A549 (cell line): ENCODE measurements around the gene ZXDC. TPM values are rescaled to one million over a fixed set of nuclear protein-coding genes. Genes with fewer than 3 reads are reported as not detected.

Experiments
- ATAC-seq, 2 experiments: fragments of 200-7000 bp in 1 of 2; fragments of >200 bp in 1 of 2; cut with Nextera tagmentation in 1 of 2; cut with Tn5 transposase in 1 of 2; 3 replicates each; pipeline versions ENCODE4 v1.8.0 to v1.9.1; 2018 to 2020; ENCODE audit warnings: mild to moderate bottlenecking in 1 of 2, moderate library complexity in 1 of 2
- CTCF ChIA-PET: fragments of 300-600 bp; sonication (Branson Sonifier 250); formaldehyde crosslinking; extraction: SDS; loops from one replicate; lab custom pipeline; 2021; ENCODE audit warnings: antibody characterized with exemption, inconsistent platforms; lab: Yijun Ruan, JAX
- POLR2A ChIA-PET: fragments of 350-600 bp; formaldehyde crosslinking; extraction: SDS; loops from one replicate; lab custom pipeline; 2021; ENCODE audit warnings: antibody characterized with exemption, inconsistent platforms; lab: Yijun Ruan, JAX
- DNase-seq, 2 experiments: peaks; one replicate each; pipeline versions ENCODE4 v3.0.0 to v3.0.0-alpha.2; 2011 to 2016; ENCODE audit warnings: low read depth in 1 of 2, low spot score in 1 of 2
- FAIRE-seq: peaks from 2 replicates; lab custom pipeline; 2011; peaks lifted over from hg19 to GRCh38; lab: Jason Lieb, UNC
- H3K27ac ChIP-seq, 2 experiments: fragments of >200 bp; sonication (Bioruptor Twin); formaldehyde crosslinking; 3 replicates each; pipeline ENCODE4 v1.5.1; 2016 to 2017
- H3K4me1 ChIP-seq: fragments of >200 bp; sonication (Bioruptor Twin); formaldehyde crosslinking; 3 replicates; pipeline ENCODE4 v1.6.1; 2016
- H3K4me2 ChIP-seq: fragments of >200 bp; sonication (Bioruptor Twin); formaldehyde crosslinking; 3 replicates; pipeline ENCODE4 v1.6.1; 2016
- H3K4me3 ChIP-seq: fragments of >200 bp; sonication (Bioruptor Twin); formaldehyde crosslinking; 3 replicates; pipeline ENCODE4 v1.5.1; 2016
- H3K9me3 ChIP-seq: fragments of >200 bp; sonication (Bioruptor Twin); formaldehyde crosslinking; 3 replicates; pipeline ENCODE4 v1.6.1; 2016
- CBX2 ChIP-seq: fragments of 200-600 bp; sonication (generic); IDR thresholded peaks from 2 replicates; pipeline ENCODE4 v1.6.1; 2016; ENCODE audit warnings: low read depth, mild to moderate bottlenecking, borderline replicate concordance
- CEBPB ChIP-seq, 2 experiments: fragments of >200 bp in 1 of 2; sonication (Bioruptor Twin) in 1 of 2; formaldehyde crosslinking in 1 of 2; IDR thresholded peaks; 2 replicates each; pipeline ENCODE4 v1.6.1; 2012 to 2016
- CHD4 ChIP-seq: fragments of 200-600 bp; sonication (generic); IDR thresholded peaks from 2 replicates; pipeline ENCODE4 v1.6.1; 2016; ENCODE audit warnings: antibody characterized with exemption, mild to moderate bottlenecking, borderline replicate concordance
- EHF ChIP-seq: fragments of 250-450 bp; sonication (Bioruptor Pico); IDR thresholded peaks from 2 replicates; pipeline ENCODE4 v1.5.0; 2020; ENCODE audit warnings: mild to moderate bottlenecking
- EP300 ChIP-seq, 2 experiments: fragments of >200 bp; sonication (Bioruptor Twin); formaldehyde crosslinking; IDR thresholded peaks; 2 replicates in 1 of 2; 3 replicates in 1 of 2; pipeline ENCODE4 v1.6.1; 2016 to 2017
- ESRRA ChIP-seq: fragments of 150-350 bp; IDR thresholded peaks from 2 replicates; pipeline ENCODE4 v1.6.1; 2014; ENCODE audit warnings: mild to moderate bottlenecking, low read length, borderline replicate concordance
- GATA3 ChIP-seq: IDR thresholded peaks from 2 replicates; pipeline ENCODE4 v1.6.1; 2012; ENCODE audit warnings: borderline replicate concordance
- HDAC2 ChIP-seq: fragments of 200-600 bp; sonication (generic); IDR thresholded peaks from 2 replicates; pipeline ENCODE4 v1.6.1; 2016
- HEYL ChIP-seq: fragments of 250-450 bp; sonication (Bioruptor Pico); IDR thresholded peaks from 2 replicates; pipeline ENCODE4 v1.8.0; 2021; ENCODE audit warnings: mild to moderate bottlenecking, moderate library complexity
- JUNB ChIP-seq: fragments of >200 bp; sonication (Bioruptor Twin); formaldehyde crosslinking; IDR thresholded peaks from 2 replicates; pipeline ENCODE4 v1.6.1; 2016
- KDM5A ChIP-seq: fragments of 200-600 bp; sonication (generic); IDR thresholded peaks from 2 replicates; pipeline ENCODE4 v1.6.1; 2016; ENCODE audit warnings: antibody characterized with exemption, mild to moderate bottlenecking
- MAZ ChIP-seq: fragments of 150-350 bp; IDR thresholded peaks from 2 replicates; pipeline ENCODE4 v1.6.1; 2014; ENCODE audit warnings: antibody characterized with exemption, low read depth, low read length, borderline replicate concordance
- MYC ChIP-seq: IDR thresholded peaks from 2 replicates; pipeline ENCODE4 v1.6.1; 2012; ENCODE audit warnings: mild to moderate bottlenecking, inconsistent platforms, low read length, improper control_type of control experiment, borderline replicate concordance
- NR3C1 ChIP-seq: fragments of >200 bp; sonication (Bioruptor Twin); formaldehyde crosslinking; IDR thresholded peaks from 3 replicates; pipeline ENCODE4 v1.6.1; 2017
- POLR2A ChIP-seq: IDR thresholded peaks from 2 replicates; pipeline ENCODE4 v1.6.1; 2012; ENCODE audit warnings: mild to moderate bottlenecking, low read length
- POLR2AphosphoS2 ChIP-seq: conservative IDR thresholded peaks from 2 replicates; pipeline ENCODE4 v1.6.1; 2012; ENCODE audit warnings: low read length, improper control_type of control experiment, inconsistent platforms
- RARB ChIP-seq: fragments of 250-450 bp; sonication (Bioruptor Pico); IDR thresholded peaks from 2 replicates; pipeline ENCODE4 v1.8.0; 2021; ENCODE audit warnings: mild to moderate bottlenecking, moderate library complexity
- RFX5 ChIP-seq: fragments of 450-650 bp; IDR thresholded peaks from 2 replicates; pipeline ENCODE4 v1.7.1; 2014; ENCODE audit warnings: antibody characterized with exemption, mild to moderate bottlenecking, moderate library complexity
- RNF2 ChIP-seq: fragments of 200-600 bp; sonication (generic); IDR thresholded peaks from 2 replicates; pipeline ENCODE4 v1.6.1; 2016; ENCODE audit warnings: low read depth, mild to moderate bottlenecking, antibody characterized with exemption, moderate library complexity, borderline replicate concordance
- SMC3 ChIP-seq: fragments of >200 bp; sonication (Bioruptor Twin); formaldehyde crosslinking; IDR thresholded peaks from 3 replicates; pipeline ENCODE4 v1.6.1; 2018; ENCODE audit warnings: inconsistent platforms
- TFCP2L1 ChIP-seq: fragments of 250-450 bp; sonication (Bioruptor Pico); IDR thresholded peaks from 2 replicates; pipeline ENCODE4 v1.5.0; 2021; ENCODE audit warnings: mild to moderate bottlenecking
- TP53 ChIP-seq: fragments of 250-450 bp; sonication (Bioruptor Pico); IDR thresholded peaks from 2 replicates; pipeline ENCODE4 v1.5.0; 2021; ENCODE audit warnings: mild to moderate bottlenecking, moderate library complexity
- ZNF302 ChIP-seq: fragments of 250-450 bp; sonication (Bioruptor Pico); IDR thresholded peaks from 2 replicates; pipeline ENCODE4 v1.9.0; 2021; ENCODE audit warnings: inconsistent platforms, mild to moderate bottlenecking, moderate library complexity
- ZSCAN20 ChIP-seq: fragments of 250-450 bp; sonication (Bioruptor Pico); IDR thresholded peaks from 2 replicates; pipeline ENCODE4 v1.8.0; 2022; ENCODE audit warnings: mild to moderate bottlenecking, moderate library complexity
- WGBS: methylation state at CpG from one replicate; pipeline ENCODE4 v1.1.6; 2017; ENCODE audit errors: missing lambda C conversion rate; 5-methylcytosine and 5-hydroxymethylcytosine counted together
- polyA plus RNA-seq, 4 experiments: library from polyadenylated mRNA; depleted of rRNA in 3 of 4; stranded (reverse); fragments of >200 nt; fragmentation: RNase III in 1 of 4; extraction: RNeasy Plus Mini Kit Qiagen cat#74134 plus additional on column Dnase treatment in 1 of 4; gene quantifications; 2 replicates in 3 of 4; 3 replicates in 1 of 4; pipeline ENCODE4 v1.2.3, GENCODE V29; 2011 to 2017
- TF ChIP-seq, protein P1 (sequence below): IDR thresholded peaks from 2 replicates; pipeline ENCODE4 v1.6.1; 2012
- TF ChIP-seq, protein P2 (sequence below): fragments of 150-350 bp; IDR thresholded peaks from 2 replicates; pipeline ENCODE4 v1.6.1; 2014; ENCODE audit warnings: low read depth, mild to moderate bottlenecking, low read length
- TF ChIP-seq, protein P3 (sequence below): fragments of >200 bp; sonication (Bioruptor Twin); formaldehyde crosslinking; IDR thresholded peaks from 3 replicates; pipeline ENCODE4 v1.5.1; 2016
- TF ChIP-seq, protein P4 (sequence below): fragments of 450-650 bp; IDR thresholded peaks from 2 replicates; pipeline ENCODE4 v1.6.1; 2014; ENCODE audit warnings: antibody characterized with exemption
- TF ChIP-seq, protein P5 (sequence below): fragments of 250-450 bp; sonication (Bioruptor Pico); IDR thresholded peaks from 2 replicates; pipeline ENCODE4 v1.5.0; 2021; ENCODE audit warnings: mild to moderate bottlenecking, moderate library complexity, borderline replicate concordance
- TF ChIP-seq, protein P6 (sequence below): IDR thresholded peaks from 2 replicates; pipeline ENCODE4 v1.6.1; 2012

The ZXDC gene
- polyA plus RNA-seq, 2 of the 4 experiments (the other 2 are of a cell fraction), result 6.0 to 8.5 TPM

DNA sequence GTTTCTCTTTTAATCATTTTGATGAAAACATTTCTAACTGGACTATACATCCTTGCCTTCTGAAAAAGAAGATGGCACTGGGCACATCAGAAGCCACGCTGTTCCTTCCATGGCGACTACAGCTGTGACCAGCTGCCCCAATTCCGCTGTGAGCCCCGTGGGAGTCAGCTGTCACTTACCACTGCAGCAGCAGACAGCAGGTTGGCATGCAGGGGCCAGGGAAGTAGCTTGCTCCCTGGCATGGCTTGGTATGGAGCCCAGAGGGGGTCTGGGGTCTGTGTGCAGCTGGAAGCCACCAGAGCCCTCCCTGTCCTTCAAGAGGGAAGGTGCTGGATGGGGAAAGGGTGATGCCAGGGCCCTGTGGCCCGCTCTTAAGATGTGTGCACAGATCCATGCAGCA is 4.5 kb upstream of the ZXDC start:
- Histone ChIP-seq H3K4me1 (0 out of 3 replicates have a peak, but pooled peaks cover 3% of the 10 kb centered on the region), H3K27ac (no peak overlapping the region), H3K4me2 (no peak overlapping the region), H3K4me3 (no peak overlapping the region)
- DNase-seq, result no peak
- POLR2A ChIA-PET, result no interaction called here
- no peak for ATAC-seq
- FAIRE-seq, result no peak
- TF ChIP-seq TFCP2L1 (CRISPR knock-in tag), result no peak
- no peak for TF ChIP-seq RNF2
- no peak for TF ChIP-seq ESRRA
- TF ChIP-seq, protein P1, sequence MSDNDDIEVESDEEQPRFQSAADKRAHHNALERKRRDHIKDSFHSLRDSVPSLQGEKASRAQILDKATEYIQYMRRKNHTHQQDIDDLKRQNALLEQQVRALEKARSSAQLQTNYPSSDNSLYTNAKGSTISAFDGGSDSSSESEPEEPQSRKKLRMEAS, result no peak
- no peak for TF ChIP-seq JUNB
- TF ChIP-seq CHD4, result no peak
- TF ChIP-seq, protein P2, sequence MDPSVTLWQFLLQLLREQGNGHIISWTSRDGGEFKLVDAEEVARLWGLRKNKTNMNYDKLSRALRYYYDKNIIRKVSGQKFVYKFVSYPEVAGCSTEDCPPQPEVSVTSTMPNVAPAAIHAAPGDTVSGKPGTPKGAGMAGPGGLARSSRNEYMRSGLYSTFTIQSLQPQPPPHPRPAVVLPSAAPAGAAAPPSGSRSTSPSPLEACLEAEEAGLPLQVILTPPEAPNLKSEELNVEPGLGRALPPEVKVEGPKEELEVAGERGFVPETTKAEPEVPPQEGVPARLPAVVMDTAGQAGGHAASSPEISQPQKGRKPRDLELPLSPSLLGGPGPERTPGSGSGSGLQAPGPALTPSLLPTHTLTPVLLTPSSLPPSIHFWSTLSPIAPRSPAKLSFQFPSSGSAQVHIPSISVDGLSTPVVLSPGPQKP, result no peak
- TF ChIP-seq, protein P3, sequence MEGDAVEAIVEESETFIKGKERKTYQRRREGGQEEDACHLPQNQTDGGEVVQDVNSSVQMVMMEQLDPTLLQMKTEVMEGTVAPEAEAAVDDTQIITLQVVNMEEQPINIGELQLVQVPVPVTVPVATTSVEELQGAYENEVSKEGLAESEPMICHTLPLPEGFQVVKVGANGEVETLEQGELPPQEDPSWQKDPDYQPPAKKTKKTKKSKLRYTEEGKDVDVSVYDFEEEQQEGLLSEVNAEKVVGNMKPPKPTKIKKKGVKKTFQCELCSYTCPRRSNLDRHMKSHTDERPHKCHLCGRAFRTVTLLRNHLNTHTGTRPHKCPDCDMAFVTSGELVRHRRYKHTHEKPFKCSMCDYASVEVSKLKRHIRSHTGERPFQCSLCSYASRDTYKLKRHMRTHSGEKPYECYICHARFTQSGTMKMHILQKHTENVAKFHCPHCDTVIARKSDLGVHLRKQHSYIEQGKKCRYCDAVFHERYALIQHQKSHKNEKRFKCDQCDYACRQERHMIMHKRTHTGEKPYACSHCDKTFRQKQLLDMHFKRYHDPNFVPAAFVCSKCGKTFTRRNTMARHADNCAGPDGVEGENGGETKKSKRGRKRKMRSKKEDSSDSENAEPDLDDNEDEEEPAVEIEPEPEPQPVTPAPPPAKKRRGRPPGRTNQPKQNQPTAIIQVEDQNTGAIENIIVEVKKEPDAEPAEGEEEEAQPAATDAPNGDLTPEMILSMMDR, result no peak
- TF ChIP-seq SMC3, result no peak
- no peak for TF ChIP-seq MAZ
- TF ChIP-seq ZNF302 (CRISPR knock-in tag), result no peak
- no peak for TF ChIP-seq HEYL (CRISPR knock-in tag)
- no peak for TF ChIP-seq NR3C1
- TF ChIP-seq RARB (CRISPR knock-in tag), result no peak
- no peak for TF ChIP-seq MYC
- no peak for TF ChIP-seq GATA3
- no peak for TF ChIP-seq KDM5A
- TF ChIP-seq POLR2AphosphoS2, result no peak
- TF ChIP-seq POLR2A, result no peak
- no peak for TF ChIP-seq ZSCAN20
- TF ChIP-seq, all 56 proteins: peak for 0
- H3K9me3 ChIP-seq, result no peaks in the 10 kb centered on the region
- 67% methylated on average over 5 of the region's 5 CpGs for WGBS
- CTCF ChIA-PET, result no interaction called here

DNA sequence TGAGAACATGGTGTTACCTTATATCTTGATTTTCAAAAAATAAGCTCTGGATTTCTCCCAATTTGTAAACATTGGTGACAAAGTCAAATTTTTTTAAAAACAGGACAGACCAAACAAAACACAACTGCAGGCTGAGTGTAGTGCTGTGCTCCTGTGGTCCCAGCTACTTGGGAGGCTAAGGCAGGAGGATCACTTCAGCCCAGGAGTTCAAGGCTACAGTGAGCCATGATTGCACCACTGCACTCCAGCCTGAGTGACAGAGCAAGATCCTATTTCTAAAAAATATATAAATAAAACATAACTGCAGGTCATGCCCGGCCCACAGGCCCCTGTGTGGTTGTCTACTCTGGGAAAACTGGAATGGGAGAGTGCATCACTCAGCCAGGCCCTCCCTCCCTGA is 4.0 kb upstream of the ZXDC start:
- ATAC-seq (no peak), DNase-seq (no peak), FAIRE-seq (no peak)
- H3K27ac ChIP-seq, result no peak overlapping the region
- ChIA-PET CTCF (no interaction called here), POLR2A (no interaction called here)
- H3K4me3 ChIP-seq, result no peak overlapping the region
- H3K4me1 ChIP-seq, result 0 out of 3 replicates have a peak, but pooled peaks cover 3% of the 10 kb centered on the region
- H3K4me2 ChIP-seq, result no peak overlapping the region
- 56% methylated on average over 1 of the region's 1 CpG for WGBS
- TF ChIP-seq, protein P4, sequence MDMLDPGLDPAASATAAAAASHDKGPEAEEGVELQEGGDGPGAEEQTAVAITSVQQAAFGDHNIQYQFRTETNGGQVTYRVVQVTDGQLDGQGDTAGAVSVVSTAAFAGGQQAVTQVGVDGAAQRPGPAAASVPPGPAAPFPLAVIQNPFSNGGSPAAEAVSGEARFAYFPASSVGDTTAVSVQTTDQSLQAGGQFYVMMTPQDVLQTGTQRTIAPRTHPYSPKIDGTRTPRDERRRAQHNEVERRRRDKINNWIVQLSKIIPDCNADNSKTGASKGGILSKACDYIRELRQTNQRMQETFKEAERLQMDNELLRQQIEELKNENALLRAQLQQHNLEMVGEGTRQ, result no peak
- TF ChIP-seq, protein P1, result no peak
- TF ChIP-seq EP300 (IDR thresholded peaks at IDR 0.05) (no peak), SMC3 (no peak), CBX2 (no peak), HEYL (CRISPR knock-in tag) (no peak), HDAC2 (no peak), CEBPB (IDR thresholded peaks at IDR 0.05) (no peak), RFX5 (no peak), EHF (no peak), TP53 (no peak)
- TF ChIP-seq, protein P5, sequence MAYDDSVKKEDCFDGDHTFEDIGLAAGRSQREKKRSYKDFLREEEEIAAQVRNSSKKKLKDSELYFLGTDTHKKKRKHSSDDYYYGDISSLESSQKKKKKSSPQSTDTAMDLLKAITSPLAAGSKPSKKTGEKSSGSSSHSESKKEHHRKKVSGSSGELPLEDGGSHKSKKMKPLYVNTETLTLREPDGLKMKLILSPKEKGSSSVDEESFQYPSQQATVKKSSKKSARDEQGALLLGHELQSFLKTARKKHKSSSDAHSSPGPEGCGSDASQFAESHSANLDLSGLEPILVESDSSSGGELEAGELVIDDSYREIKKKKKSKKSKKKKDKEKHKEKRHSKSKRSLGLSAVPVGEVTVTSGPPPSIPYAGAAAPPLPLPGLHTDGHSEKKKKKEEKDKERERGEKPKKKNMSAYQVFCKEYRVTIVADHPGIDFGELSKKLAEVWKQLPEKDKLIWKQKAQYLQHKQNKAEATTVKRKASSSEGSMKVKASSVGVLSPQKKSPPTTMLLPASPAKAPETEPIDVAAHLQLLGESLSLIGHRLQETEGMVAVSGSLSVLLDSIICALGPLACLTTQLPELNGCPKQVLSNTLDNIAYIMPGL, result no peak
- TF ChIP-seq, protein P6, sequence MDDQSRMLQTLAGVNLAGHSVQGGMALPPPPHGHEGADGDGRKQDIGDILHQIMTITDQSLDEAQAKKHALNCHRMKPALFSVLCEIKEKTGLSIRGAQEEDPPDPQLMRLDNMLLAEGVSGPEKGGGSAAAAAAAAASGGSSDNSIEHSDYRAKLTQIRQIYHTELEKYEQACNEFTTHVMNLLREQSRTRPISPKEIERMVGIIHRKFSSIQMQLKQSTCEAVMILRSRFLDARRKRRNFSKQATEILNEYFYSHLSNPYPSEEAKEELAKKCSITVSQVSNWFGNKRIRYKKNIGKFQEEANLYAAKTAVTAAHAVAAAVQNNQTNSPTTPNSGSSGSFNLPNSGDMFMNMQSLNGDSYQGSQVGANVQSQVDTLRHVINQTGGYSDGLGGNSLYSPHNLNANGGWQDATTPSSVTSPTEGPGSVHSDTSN, result no peak
- H3K9me3 ChIP-seq, result no peaks in the 10 kb centered on the region
